Activated naive CD4-positive, alpha-beta T cell treated with Interleukin-2 at 50 U/mL for 16 hours (primary cell): ENCODE measurements around the gene HSPB1.
A peak's percentile ranks its signal among the peaks of the same experiment; 100 is the strongest.
"Not testable (repeated sequence)": the region's sequence is repeated elsewhere in the genome, so short reads cannot be mapped to it uniquely, and the experiment has no call there.

Experiments used
- DNase-seq: peaks from one replicate; pipeline ENCODE4 v3.0.0-alpha.2; 2020

HSPB1 gene

GRCh38 chr7:76302347-76303201 lies at the start of gene HSPB1:
Gene HSPB1, plus strand, starts transcription at chr7:76302673. Its CDS starts 40 bp downstream, at chr7:76302713.
- DNase-seq, result peak; percentile 74

- DNase-seq, result no peak
These were observed 47.7 kb upstream of the HSPB1 start for GRCh38 chr7:76254781-76255180.

- DNase-seq, result no peak
These were observed 44.5 kb upstream of the HSPB1 start for GRCh38 chr7:76257973-76258372.

GRCh38 chr7:76259124-76260093 lies 43.1 kb upstream of the HSPB1 start:
- DNase-seq, result no peak

GRCh38 chr7:76260171-76260703 lies 42.2 kb upstream of the HSPB1 start:
- peak; percentile 23 for DNase-seq

DNA sequence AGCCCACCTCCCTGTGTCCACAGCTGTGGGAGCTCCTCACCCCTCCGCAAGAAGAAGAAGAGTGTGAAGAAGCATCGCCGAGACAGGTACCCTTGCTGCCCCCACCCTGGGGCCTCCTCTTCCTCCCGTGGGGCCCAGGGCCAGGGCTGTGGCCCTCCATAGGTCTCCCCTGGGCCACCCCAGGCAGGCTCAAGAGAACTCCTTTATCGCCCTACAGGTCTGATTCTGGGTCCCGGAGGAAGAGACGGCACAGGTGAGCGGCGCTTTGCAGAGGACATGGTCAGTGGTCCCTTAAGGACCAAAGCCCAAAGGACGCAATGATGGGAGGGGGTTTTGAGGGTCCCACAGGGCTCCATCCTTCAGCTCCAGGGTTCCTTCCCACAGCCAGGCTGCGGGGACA lies 41.1 kb upstream of the HSPB1 start:
- DNase-seq, result no peak

DNA sequence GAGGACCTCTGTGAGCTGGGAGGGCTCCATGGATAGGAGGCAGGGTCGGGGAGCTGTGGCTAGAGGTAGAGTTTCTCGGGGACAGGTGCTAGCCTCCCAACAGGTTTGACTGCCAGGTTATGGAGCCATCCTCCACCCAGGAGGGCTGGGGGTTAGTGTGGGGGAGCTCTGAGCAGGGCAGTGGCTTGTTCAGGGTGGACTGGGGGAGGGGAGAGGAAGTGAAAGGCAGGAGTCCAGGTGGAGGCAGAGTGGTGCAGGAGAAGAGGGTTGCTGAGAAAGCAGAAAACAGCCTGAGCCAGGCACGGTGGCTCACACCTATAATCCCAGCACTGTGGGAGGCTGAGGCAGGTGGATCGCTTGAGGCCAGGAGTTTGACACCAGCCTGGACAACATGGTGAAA lies 40.5 kb upstream of the HSPB1 start:
- DNase-seq, result no peak

GRCh38 chr7:76262683-76263402 lies 39.6 kb upstream of the HSPB1 start:
- DNase-seq, result peak; percentile 29

DNA sequence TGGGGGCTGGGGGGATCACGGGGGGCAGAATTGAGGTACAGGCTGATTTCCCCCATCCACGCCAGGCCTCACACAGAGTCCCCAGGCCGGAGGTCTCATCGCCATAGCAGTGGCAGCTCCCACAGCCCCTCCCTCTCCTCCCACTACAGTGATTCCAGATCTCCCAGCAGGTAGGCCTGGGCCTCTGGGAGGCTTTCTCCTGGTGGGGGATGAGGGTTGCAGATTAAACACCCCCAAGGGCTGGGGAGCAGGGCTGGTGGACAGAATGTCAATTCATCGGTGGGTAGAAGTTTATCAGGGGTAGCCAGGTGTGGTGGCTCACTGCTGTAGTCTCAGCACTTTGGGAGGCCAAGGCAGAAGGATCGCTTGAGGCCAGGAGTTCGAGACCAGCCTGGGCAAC lies 37.2 kb upstream of the HSPB1 start:
- DNase-seq, result no peak

- DNase-seq, result no peak
These were observed 35.2 kb upstream of the HSPB1 start for GRCh38 chr7:76267107-76267893.

DNA sequence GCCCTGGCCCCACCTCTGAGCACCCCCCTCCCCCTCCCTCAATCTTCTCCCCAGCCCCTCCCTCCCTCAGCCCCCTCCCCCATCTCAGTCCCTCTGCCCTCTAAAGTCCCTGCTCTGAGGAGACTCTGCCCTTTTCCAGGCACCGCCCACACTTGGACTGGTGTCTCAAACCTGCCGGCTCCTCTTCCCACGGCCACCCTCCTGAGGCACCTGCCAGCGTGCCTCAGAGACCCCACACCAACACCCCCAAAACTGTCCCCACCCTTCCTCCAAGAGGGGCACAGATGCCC lies 34.6 kb upstream of the HSPB1 start:
- DNase-seq, result no peak

DNA sequence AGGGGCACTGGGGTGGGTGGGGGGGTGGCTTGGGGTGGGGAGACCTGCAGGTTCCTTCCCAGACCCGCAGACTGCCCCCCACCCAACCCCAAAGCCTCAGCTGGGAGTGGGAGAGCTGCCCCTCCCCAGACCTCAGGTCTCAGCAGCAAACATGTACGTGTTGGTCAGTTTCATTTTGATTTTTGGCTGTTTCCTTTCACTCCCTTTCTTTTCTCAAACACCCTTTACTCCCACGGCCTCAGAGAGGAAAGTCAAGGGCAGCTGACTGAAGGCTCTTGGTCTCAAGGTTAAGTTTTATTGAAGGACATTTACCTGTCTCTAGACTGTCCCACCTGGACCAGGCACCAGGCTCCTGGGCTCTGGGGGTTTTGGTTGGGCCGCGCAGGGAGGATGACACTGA lies 34.1 kb upstream of the HSPB1 start:
- DNase-seq, result no peak

GRCh38 chr7:76269895-76270294 lies 32.6 kb upstream of the HSPB1 start:
- DNase-seq, result no peak

DNA sequence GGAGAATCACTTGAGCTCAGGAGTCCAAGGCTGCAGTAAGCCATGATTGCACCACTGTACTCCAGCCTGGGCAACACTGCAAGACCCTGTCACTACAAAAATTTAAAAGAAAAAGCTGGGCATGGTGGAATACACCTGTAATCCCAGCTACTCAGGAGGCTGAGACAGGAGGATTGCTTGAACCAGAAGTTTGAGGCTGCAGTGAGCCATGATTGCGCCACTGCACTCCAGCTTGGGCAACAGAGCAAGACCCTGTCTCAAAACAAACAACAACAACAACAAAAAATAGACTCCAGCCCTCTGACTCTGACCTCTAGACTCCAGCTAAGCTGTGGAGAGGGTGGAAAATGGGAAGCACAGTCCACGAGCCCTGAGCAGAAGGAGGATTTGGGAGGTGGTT lies 31.1 kb upstream of the HSPB1 start:
- DNase-seq, result not testable (repeated sequence)

GRCh38 chr7:76272142-76272541 lies 30.3 kb upstream of the HSPB1 start:
- DNase-seq, result no peak

GRCh38 chr7:76272851-76273497 lies 29.5 kb upstream of the HSPB1 start:
- DNase-seq, result no peak

GRCh38 chr7:76273503-76273902 lies 29.0 kb upstream of the HSPB1 start:
- DNase-seq, result no peak

DNA sequence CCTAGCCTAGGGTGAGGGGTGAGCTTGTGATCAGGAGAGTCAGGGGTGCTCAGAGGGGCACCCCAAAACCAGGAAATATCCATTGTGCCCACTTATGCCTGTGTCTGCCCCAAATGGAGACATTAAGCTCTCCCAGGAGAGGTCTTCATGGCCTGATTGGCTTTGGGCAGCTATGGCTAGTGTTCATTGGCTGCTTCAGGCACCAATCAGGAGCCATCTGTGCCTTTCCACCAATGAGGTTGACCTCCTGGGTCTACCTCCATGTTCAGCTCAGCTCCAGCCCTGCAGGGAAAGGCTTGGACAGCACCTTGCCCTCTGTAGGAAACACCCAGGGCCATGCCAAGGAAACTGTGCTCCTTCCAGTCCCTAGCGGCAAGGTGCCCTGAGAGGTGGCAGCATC lies 23.9 kb upstream of the HSPB1 start:
- no peak for DNase-seq

DNA sequence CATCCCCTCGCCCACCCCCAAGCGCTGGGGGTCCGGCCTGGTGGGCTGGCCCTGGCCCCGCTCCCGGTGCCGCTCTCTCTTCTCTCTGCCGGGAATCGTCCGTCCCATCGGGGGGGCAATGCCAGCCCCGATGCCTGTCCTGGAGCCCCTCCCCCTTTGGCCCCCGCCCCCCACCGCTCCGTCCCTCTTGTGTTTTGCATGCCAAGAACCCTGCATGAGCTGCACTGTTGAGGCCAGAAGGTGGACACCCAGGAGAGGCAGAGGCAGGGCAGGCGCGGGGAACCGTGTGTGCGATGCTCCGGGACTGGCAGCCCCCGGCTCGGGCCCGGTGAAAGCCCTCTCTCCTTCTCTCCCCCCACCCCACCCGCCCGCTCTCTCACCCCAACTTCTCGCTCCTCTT lies 22.1 kb upstream of the HSPB1 start:
- no peak for DNase-seq

GRCh38 chr7:76281006-76281705 lies 21.3 kb upstream of the HSPB1 start:
- DNase-seq, result peak; percentile 19
